GM19239 (cell line): ENCODE results near the gene PARL.
"Not testable (repeated sequence)": the region's sequence is repeated elsewhere in the genome, so short reads cannot be mapped to it uniquely, and the experiment has no call there.

Experiments
- DNase-seq: peaks from one replicate; pipeline ENCODE4 v3.0.0; 2011; ENCODE audit warnings: low spot score; ENCODE audit not compliant: insufficient read length
- FAIRE-seq: peaks from 2 replicates; lab custom pipeline; 2011; peaks lifted over from hg19 to GRCh38; lab: Jason Lieb, UNC

PARL gene

DNA sequence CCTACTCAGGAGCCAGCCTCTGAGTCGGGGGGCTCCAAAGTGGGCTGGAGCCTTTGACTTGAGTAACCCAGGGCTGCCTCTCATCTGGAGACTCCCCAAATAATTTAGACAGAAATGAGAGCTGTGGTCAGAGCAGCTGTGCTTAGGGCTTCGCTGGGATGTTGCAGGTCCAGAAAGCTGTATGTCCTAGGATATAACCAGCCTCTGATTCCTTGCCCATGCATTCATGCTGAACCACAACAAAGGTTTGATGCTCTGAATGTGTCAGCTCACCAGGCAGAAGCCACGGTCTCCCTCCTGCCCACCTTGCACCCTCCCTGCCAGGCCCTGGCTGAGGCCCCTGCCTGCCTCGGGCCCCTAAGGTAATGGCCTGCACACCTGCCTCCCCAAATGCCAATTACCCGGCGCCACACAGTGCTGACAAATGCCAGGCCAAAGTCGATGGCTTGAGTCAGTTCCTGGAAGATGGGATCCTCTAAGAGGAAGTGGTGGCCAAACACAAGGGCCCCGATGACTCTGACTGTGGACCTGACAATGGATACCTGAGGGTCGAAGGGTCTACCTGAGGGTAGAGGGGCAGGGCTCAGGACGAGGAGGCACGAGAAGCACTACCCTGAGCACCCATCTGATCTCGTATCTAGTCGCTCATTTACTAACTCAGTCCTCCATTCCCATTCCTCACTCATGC is 21.7 kb upstream of the PARL start:
- DNase-seq = no peak
- no peak for FAIRE-seq

DNA sequence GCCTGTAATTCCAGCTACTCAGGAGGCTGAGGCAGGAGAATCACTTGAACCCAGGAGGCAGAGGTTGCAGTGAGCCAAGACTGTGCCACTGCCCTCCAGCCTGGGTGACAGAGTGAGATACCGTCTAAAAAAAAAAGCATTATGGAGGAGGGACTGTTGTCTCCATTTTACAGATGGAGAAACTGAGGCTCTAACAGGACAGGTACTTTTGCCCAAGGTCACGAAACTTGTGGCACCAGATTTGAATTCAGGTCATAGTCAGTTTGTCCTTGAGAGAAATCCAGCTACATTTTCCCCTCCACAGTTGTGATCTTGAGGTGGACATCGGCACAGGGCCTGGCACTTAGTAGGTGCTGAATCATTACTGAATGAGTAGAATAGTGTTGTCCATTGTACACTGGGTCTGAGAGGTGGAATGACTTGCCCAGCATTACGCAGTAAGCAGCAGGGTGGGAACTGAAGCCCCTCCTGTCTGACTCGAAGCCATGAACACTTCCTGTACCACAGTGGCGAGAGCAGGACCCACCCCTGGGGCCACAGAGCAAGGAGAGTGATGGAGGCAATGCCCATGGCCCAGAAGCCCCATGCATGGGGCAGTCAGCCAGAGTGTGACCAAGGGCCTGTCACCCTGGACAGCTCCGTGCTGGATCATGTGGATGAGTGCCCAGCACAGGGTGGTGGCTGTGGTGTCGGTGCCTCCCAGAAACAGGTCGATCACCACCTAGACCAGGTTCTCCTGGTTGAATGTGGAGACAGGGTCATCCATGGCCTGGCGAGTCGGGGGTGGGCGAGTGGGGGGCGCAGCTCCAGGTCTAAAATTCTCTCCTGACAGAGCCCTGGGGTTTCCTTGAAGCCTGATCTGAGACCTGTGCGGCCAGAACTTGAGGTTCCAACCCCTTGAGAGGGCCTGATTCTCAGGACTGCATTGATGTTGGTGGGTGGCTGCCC is 20.4 kb upstream of the PARL start:
- no peak for FAIRE-seq
- no peak for DNase-seq

DNA sequence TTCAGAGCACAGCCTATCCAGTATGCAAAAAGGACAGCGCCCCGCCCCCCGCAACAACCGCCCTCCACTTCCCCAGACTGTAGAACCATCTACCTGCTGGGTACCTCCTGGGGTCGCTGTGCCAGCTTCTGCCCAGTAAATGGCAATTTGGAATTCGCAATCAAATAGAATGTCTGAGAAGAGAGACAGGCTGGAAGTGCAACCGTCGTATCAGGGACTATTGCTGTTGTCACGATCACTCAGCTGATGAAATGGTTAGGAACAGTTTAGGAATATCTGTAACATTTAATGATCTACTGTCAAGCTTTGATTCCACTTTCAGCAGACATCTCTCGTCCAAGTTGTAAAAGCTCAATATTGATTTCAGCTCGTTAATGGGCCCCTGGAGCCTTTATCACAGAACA is 13.3 kb upstream of the PARL start:
- FAIRE-seq (no peak), DNase-seq (no peak)

DNA sequence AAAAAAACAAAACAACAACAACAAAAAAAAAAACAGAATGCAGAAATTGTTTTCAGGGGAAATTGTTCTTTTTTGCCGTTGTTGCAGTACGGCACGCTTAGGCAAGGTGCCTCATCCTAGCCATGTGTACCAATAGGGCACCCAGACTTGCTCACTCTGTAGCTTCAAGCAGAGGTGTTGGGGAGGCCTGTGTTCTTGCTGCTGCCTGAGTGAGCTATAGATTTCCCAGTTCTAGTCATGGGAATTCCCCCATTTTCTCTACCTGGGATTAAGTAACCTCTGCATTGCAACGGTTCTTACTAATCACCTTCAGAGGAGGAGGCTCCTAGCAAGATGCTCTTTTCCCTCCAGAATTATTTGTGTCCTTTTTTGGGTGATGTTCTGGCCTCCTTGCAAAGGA is 12.9 kb upstream of the PARL start:
- no peak for FAIRE-seq
- DNase-seq = no peak

DNA sequence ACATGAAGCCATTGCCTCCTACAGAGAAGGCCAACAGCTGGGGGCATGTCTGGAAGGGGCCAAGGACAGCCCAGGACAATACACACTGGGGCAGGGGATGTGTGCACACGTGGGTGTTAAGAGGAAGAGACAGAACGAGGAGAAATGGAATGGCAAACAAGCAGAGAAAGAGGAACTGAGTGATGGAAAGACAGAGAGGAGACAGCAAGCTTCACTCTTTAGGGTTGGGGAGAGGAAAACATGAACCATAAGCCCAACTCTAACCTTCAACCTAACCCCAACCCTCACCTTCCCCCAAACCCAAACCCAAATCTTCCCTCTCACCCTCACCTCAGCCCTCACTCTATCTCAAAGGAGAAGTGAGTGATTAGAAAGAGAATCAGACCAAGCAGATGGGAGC is 11.9 kb upstream of the PARL start:
- FAIRE-seq = no peak
- no peak for DNase-seq

DNA sequence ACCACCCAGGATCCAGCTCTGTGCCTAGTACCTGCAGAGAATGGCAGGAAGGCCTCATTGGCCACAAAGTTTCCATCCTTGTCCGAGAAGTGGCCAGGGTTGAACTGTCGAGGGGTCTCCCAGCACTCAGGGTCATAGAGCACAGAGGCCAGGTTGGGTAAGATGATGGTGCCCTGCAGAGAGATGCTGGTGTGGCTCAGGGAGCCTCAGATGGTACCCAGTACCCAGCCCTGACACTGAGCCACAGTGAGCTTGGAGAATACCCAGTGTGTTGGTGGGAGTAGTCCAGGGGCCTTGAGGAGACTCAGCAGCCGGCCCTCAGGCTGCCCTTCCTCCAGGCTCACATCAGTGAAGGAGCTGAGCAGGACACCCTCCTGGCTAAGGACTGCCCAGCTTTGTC is 11.5 kb upstream of the PARL start:
- DNase-seq = no peak

DNA sequence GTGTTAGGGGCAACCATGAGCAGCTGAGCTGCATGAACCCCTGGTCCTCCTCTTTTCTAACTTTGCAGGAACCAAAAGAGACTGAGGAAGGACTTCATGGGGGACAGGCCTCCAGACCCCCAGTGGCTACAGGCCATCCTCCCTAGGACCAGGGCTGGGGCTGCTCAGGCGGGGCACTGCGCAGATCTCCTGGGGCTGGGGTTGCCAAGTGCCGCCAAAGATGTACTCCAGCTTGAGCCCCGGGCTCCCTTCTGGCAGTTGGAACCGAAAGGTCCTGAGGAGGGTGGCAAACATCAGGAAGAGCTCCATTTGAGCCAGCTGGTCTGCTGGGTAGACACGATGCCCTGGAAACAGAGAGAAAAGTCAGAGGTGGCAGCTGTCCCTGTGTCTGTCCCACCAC is 11.1 kb upstream of the PARL start:
- DNase-seq = no peak
- FAIRE-seq = no peak

More for the DNA sequence above, 11.5 kb upstream of the PARL start:
- FAIRE-seq = no peak

DNA sequence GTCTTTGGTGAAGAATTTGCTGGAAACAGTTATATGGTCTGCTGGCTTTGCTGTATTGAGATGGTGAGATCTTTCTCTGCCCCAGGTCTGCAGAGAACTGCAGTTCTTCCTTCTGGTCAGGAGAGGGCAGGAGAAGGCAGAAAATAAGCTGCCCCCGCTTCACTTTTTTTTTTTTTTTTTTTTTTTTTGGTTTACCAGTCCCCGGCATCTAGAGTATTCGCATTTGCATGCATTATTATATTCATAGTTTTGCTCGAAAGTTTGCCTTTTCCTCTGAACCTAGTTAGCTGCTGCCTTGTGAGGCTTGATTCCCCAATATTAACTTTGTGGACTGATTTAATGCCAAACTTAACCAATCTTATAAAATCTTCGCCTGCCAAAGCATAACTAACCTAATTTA is 10.6 kb upstream of the PARL start:
- DNase-seq (peak; percentile 75), FAIRE-seq (peak; percentile 80)

DNA sequence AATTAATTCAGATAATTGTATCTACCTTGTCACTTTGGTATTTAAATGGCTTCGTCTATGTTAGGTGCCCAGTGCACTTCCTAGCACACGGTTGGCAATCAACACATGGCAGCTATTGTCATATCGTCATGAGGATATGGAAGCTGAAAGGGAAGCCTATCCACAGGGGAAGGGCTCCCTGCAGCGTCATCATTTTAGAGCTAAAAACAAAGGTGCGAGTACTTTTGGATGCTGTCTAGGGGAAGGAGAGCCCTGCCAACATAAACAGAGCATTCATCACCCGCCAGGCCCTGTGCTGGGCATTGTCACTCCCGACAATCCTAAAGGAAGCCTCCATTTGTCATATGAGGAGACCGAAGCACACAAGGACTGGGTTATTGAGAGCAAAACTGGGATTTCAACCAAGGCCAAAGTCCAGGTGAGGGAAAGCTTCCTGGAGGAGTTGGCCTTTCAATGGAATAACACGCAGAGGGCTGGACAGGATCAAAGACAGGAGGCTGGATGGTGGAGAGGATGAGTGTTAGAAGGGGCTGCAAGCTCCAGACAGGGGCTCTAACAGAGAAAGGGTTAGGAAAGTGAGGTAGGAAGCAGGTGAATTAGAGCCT is 8.0 kb upstream of the PARL start:
- DNase-seq = no peak
- FAIRE-seq = no peak

DNA sequence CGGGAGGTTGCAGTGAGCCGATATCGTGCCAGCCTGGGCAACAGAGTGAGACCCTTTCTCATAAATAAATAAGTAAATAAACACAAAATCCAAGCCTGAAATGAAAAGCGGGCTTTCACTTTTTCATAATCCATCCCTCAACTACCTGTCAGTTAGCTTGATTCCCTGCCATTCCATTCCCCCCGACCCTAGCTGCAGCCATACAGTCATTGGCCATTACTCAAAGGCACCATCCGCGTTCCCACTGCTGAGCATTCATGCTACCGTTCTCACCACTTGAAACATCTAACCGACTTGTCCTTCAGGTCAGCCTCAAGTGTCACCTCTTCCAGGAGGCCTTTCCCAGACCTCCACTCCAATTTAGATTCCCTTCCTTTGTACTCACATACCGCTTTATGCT is 1.1 kb upstream of the PARL start:
- no peak for DNase-seq
- no peak for FAIRE-seq

DNA sequence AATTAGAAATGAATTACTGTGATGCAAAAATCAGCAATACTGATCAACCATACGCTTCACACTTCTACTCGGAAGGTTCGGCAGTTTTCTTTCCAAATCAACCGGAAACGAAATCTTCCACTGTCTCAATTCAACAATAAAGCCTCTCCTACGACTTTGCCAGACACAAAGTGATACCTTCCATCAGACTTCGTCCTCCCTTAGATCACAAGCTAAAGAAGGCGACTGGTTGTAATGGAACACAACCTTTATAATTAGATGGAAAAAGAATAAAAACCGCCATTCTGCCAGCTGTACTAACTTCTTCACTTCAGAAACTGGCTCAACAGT is 618 bp downstream of the PARL start:
- no peak for DNase-seq
- no peak for FAIRE-seq

DNA sequence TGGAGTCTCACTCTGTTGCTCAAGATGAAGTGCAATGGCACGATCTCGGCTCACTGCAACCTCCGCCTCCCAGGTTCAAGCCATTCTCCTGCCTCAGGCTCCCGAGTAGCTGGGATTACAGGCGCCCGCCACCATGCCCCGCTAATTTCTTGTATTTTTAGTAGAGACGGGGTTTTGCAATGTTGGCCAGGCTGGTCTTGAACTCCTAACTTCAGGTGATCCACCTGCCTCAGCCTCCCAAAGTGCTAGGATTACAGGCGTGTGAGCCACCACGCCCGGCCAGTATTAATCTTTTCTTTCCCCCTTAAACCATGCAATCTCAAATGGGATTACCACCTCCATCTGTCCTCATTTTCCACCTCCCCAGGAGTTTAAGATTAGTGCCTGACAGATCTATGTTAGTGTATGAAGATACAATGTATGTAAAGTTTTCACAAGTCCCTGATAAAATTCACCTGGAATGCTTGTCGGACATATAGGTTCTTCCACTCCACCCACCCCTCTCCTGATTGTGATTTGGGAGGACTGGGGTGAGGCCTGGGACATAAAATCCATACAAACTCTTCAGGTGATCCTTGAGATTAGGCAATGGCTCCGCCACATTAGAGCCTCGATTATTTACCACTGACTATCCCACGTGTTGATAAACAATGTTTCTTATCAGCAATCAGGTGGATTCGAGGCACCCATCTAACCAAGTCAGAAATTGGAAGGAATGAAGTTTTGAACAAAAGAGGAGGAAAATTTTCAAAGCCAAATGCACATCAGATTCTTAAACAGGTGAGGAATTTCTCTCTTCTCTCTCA is 1.2 kb downstream of the PARL start:
- no peak for FAIRE-seq

DNA sequence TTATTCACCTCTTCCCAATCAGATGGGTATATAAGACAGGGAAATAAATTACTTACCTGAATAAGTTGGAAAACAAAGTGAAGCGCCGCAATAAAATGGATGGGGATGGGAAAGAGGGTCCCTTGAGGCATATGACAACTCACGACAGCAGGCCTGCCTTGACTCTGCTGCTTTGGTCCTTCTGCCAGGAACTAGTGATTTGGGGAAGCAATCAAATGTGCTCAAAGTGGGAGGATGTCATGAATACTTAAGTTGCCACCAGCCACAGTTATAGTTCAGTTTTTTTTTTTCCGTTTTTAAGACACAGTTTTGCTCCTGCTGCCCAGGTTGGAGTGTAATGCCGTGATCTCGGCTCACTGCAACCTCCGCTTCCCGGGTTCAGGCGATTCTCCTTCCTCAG is 4.6 kb downstream of the PARL start:
- FAIRE-seq = no peak

More for the DNA sequence above, 1.2 kb downstream of the PARL start:
- no peak for DNase-seq

DNA sequence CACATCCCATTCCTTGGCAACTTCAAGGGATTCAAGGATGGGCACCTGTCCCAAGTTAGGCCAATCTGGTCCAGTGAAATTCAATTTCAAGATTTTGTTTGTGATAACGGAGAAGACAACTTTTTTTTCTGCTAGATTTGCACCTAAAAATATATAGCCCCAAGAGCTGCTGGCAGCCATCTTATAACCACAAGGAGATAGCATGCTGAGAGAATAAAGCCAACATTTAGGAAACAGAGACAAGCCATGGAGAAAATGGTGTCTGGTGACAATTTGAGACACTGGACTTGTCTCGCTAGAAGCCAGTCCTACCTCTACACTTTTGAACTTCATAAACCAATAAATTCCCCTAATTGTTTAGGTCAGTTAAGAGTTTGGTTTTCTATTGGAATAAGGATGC is 5.4 kb downstream of the PARL start:
- DNase-seq = no peak
- FAIRE-seq = no peak

More for the DNA sequence above, 4.6 kb downstream of the PARL start:
- DNase-seq = no peak

DNA sequence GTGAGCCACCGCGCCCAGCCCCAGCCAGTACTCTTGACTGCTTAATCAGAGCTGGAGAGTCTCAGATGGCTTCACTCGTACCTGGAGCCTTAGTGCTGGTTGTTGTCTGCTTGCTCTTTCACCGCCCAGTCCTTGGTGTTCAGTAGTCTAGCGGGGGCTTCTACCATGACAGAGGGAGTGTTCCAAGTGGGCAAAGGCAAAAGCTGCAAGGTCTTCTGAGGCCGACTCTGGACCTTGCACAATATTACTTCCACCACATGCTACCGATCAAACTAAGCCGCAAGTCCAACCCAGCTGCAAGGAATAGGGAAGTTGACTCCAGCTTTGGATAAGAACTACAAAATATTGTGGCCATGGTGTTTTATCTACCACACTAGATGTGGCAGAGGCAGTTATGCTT is 6.6 kb downstream of the PARL start:
- DNase-seq (no peak), FAIRE-seq (no peak)

DNA sequence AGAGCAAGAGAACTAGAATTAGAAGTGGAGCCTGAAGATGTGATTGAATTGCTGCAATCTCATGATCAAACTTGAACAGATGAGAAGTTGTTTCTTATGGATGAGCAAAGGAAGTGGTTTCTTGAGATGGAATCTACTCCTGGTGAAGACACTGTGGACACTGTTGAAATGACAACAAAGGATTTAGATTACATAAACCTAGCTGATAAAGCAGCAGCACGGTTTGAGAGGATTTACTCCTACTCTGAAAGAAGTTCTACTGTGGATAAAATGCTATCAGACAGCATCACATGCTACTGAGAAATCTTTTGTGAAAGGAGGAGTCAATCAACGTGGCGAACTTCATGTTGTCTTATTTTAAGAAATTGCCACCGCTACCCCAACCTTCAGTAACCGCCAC is 7.5 kb downstream of the PARL start:
- FAIRE-seq, DNase-seq: not testable (repeated sequence)

DNA sequence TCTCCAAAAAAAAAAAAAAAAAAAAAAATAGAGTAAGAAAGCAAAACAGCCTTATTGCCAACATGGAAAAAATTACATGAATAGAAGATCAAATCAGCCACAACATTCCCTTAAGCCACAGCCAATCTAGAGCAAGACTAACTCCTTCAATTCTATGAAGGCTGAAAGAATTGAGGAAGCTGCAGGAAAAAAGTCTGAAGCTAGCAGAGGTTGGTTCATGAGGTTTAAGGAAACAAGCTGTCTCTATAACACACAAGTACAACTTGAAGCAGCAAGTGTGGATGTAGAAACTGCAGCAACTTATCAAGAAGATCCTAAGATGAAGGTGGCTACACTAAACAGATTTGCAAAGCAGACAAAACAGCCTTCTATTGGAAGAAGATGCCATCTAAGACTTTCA is 9.3 kb downstream of the PARL start:
- DNase-seq = no peak
- FAIRE-seq = no peak

DNA sequence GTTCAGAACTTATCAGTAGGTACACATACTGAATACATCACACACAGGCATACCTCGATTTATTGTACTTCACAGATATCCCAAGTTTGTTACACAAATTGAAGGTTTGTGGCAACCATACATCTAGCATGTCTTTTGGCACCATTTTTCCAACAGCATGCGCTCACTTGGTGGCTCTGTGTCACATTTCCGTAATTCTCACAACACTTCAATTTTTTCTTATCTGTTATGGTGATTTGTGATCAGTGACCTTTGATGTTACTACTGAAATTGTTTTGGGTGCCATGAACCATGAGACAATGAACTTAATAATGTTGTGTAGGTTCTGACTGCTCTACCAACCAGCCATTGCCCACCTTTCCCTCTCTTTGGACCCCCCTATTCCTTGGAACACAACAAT is 10.8 kb downstream of the PARL start:
- DNase-seq (no peak), FAIRE-seq (no peak)

DNA sequence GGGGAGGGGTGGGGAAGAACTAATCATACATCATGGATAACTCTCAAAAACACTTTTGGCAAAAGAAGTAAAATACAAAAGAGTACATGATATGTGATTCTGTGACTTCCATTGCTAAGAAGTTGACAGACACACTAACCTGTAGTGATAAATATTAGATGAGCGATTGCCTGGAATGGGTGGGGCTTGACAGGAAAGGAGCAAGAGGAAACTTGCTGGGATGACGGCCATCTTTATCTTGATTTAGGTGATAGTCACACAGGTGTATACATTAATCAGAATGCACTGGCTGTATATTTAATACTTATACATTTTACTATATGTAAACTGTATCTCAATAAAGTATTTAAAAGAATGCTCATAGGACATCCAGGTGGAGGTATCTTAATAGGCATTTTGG is 13.1 kb downstream of the PARL start:
- FAIRE-seq (no peak), DNase-seq (no peak)

DNA sequence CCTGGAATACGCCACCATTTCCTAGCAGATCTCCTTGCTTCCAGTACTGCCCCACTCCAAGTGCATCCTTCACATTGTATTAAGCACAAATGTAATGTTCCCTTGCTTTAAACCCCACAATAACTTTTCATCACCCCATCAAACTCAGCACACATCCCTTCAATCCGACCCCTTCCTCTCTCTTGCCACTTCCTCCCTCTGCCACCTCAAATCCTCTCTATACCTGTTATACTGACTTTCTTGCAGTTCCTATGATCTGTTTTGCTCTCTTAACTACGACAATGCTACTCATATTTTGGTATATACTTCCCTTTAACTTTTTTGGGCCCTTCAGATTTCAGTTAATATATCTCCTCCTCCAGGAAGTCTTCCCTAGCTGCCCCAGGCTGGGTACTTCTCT is 14.1 kb downstream of the PARL start:
- no peak for DNase-seq
- FAIRE-seq = no peak
